ENCODE measurements around the gene C1GALT1.

GRCh38 chr7:7201578-7202374 is 19.4 kb downstream of the C1GALT1 start:
- TF ChIP-seq TCF7L2 (IDR thresholded peaks at IDR 0.05; ENCODE audit: low read depth, low read length): no peak
- TF ChIP-seq CTCF (IDR thresholded peaks at IDR 0.05): no peak
